ENCODE data around the gene CACNB4.
"Not testable (repeated sequence)": the region's sequence is repeated elsewhere in the genome, so short reads cannot be mapped to it uniquely, and the experiment has no call there.

Gene CACNB4

DNA sequence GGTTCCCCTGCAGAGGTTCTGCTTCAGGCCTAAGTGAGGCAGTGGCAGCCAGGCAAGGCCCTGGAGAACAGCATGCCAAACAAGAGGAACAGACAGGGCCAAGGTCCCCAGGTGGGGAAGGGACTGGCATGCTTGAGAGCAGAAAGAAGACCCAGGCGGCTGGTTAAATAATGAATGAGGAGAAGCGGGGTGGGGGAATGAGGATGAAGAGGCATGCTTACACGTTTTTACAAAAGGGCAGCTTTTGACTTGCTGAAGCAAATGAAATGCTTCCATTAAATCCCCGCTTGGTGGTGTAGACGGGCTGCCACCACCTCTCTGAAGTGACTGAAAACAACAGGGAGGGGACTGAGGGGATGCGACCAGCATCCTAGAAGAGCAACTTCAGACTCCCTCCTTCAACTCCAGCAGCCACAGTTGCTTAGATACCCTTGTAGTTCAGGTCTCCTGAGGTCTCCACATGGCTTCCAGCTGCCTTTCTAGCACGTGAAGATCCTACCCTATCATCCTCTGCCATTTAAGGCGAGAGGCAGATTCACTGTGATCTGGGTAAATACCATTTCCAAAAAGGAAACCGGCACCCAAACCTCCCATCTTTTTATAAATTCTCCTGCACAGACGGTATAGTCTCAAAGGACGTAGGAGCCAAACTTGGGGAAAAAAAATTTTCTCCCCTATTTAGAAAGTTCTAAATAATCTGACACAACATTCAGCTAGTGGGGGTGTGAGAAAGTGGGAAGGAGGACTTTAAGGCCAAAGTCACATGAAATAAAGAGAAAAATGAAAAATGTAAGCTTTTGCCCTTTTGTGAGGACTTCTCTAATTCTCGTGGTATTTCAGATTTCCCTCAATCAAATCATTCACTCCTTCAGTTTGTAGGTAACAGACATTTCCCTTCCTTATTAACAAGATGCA lies 65.6 kb downstream of the CACNB4 start:
- H3K36me3 ChIP-seq (ENCODE audit: insufficient read depth, low read length): no peaks in the 10 kb centered on the region
- H3K4me2 ChIP-seq (ENCODE audit: low read depth, low read length, poor library complexity, severe bottlenecking): no peak overlapping the region
- no peak overlapping the region for H3K4me3 ChIP-seq (ENCODE audit: low read length, poor library complexity, severe bottlenecking)
- H4K20me1 ChIP-seq (ENCODE audit: insufficient read depth, low read length, poor library complexity, severe bottlenecking): no peaks in the 10 kb centered on the region
- H3K4me1 ChIP-seq (ENCODE audit: insufficient read depth, low read length, poor library complexity, severe bottlenecking): peaks cover 4% of the 10 kb centered on the region
- H3K9me3 ChIP-seq (ENCODE audit: insufficient read depth, low read depth, low read length): no peaks in the 10 kb centered on the region
- no peaks in the 10 kb centered on the region for H3K9me2 ChIP-seq (replicated peaks; ENCODE audit: low read depth, low read length)
- H2AFZ ChIP-seq (ENCODE audit: low read length): no peak overlapping the region
- H3K27me3 ChIP-seq (ENCODE audit: insufficient read depth, low read length, poor library complexity, severe bottlenecking): no peaks in the 10 kb centered on the region
- no peaks in the 10 kb centered on the region for H3K79me2 ChIP-seq (ENCODE audit: insufficient read depth, low read length)
- H3F3A ChIP-seq (ENCODE audit: low read depth): no peaks in the 10 kb centered on the region
- no peak overlapping the region for H3K9ac ChIP-seq (ENCODE audit: low read depth, low read length, poor library complexity, severe bottlenecking)
- TF ChIP-seq, protein P1, sequence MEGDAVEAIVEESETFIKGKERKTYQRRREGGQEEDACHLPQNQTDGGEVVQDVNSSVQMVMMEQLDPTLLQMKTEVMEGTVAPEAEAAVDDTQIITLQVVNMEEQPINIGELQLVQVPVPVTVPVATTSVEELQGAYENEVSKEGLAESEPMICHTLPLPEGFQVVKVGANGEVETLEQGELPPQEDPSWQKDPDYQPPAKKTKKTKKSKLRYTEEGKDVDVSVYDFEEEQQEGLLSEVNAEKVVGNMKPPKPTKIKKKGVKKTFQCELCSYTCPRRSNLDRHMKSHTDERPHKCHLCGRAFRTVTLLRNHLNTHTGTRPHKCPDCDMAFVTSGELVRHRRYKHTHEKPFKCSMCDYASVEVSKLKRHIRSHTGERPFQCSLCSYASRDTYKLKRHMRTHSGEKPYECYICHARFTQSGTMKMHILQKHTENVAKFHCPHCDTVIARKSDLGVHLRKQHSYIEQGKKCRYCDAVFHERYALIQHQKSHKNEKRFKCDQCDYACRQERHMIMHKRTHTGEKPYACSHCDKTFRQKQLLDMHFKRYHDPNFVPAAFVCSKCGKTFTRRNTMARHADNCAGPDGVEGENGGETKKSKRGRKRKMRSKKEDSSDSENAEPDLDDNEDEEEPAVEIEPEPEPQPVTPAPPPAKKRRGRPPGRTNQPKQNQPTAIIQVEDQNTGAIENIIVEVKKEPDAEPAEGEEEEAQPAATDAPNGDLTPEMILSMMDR (conservative IDR thresholded peaks at IDR 0.05; ENCODE audit: low read length): no peak
- no peak for TF ChIP-seq EZH2phosphoT487 (IDR thresholded peaks at IDR 0.05; ENCODE audit: borderline replicate concordance)

DNA sequence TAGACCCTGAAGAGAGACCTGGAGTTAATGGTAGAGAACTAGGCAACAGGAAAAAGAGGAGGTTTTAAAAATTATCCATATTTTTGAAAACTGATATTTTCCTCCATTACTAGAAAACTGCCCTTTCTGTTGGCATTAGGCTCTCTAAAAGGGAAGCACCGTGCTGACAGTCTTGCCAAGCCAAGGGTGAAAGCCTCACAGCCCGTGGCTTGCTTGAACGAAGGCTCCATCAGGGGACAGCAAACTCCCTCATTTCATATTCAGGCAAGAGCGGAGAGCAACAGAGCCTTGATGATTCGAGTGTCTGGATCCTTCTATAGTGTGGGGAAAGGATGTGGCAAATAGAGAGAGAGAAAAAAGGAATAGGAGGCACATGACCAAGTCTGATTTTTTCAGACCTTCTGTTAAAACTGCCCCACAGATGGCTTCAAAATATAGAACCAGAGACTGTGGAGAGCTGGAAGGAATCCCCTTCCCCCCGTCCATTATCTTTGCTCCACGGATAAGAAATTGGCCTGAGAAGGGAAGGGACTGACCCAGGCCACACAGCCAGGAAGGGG lies 67.0 kb downstream of the CACNB4 start:
- TF ChIP-seq, protein P1 (conservative IDR thresholded peaks at IDR 0.05; ENCODE audit: low read length): no peak
- no peak for TF ChIP-seq EZH2phosphoT487 (IDR thresholded peaks at IDR 0.05; ENCODE audit: borderline replicate concordance)

DNA sequence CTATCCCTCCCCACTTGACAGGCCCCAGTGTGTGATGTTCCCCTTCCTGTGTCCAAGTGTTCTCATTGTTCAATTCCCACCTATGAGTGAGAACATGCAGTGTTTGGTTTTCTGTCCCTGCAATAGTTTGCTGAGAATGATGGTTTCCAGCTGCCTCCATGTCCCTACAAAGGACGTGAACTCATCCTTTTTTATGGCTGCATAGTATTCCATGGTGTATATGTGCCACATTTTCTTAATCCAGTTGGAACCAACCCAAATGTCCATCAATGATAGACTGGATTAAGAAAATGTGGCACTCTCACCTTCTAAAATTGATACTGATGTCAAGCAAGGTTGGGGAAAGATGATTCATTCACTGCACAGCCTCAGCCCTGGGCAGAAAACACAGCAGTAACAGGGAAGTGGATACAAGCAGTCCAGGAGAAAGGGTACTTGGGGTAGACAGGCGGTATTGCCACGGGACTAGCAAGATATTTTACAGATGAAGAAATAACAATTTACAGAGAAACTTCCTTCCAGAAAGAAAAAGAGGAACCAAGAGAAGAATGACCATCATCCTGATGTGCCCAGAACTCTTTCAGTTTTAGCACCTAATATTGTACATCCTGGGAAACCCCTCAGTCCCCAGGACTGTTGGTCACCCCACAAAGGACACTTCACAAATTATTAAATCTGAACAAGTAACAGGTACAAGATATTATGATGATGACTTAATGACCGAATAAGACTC lies 68.1 kb downstream of the CACNB4 start:
- not testable (repeated sequence) for H3K9me2 ChIP-seq (replicated peaks; ENCODE audit: low read depth, low read length)

More for the DNA sequence above, 67.0 kb downstream of the CACNB4 start:
- no peaks in the 10 kb centered on the region for H3K36me3 ChIP-seq (ENCODE audit: insufficient read depth, low read length)
- no peaks in the 10 kb centered on the region for H3K79me2 ChIP-seq (ENCODE audit: insufficient read depth, low read length)
- H3K9ac ChIP-seq (ENCODE audit: low read depth, low read length, poor library complexity, severe bottlenecking): no peak overlapping the region
- H3K27me3 ChIP-seq (ENCODE audit: insufficient read depth, low read length, poor library complexity, severe bottlenecking): no peaks in the 10 kb centered on the region
- H3F3A ChIP-seq (ENCODE audit: low read depth): no peaks in the 10 kb centered on the region
- no peak overlapping the region for H3K4me2 ChIP-seq (ENCODE audit: low read depth, low read length, poor library complexity, severe bottlenecking)
- H3K4me3 ChIP-seq (ENCODE audit: low read length, poor library complexity, severe bottlenecking): no peak overlapping the region
- H3K9me3 ChIP-seq (ENCODE audit: insufficient read depth, low read depth, low read length): no peaks in the 10 kb centered on the region
- H3K9me2 ChIP-seq (replicated peaks; ENCODE audit: low read depth, low read length): no peaks in the 10 kb centered on the region
- H4K20me1 ChIP-seq (ENCODE audit: insufficient read depth, low read length, poor library complexity, severe bottlenecking): no peaks in the 10 kb centered on the region
- H3K4me1 ChIP-seq (ENCODE audit: insufficient read depth, low read length, poor library complexity, severe bottlenecking): no peaks in the 10 kb centered on the region
- H2AFZ ChIP-seq (ENCODE audit: low read length): no peak overlapping the region

More for the DNA sequence above, 68.1 kb downstream of the CACNB4 start:
- not testable (repeated sequence) for H3K4me3 ChIP-seq (ENCODE audit: low read length, poor library complexity, severe bottlenecking); H3F3A ChIP-seq (ENCODE audit: low read depth); H3K9me3 ChIP-seq (ENCODE audit: insufficient read depth, low read depth, low read length); H2AFZ ChIP-seq (ENCODE audit: low read length); H3K9ac ChIP-seq (ENCODE audit: low read depth, low read length, poor library complexity, severe bottlenecking); H3K79me2 ChIP-seq (ENCODE audit: insufficient read depth, low read length); H3K36me3 ChIP-seq (ENCODE audit: insufficient read depth, low read length); H4K20me1 ChIP-seq (ENCODE audit: insufficient read depth, low read length, poor library complexity, severe bottlenecking); H3K4me1 ChIP-seq (ENCODE audit: insufficient read depth, low read length, poor library complexity, severe bottlenecking); H3K27me3 ChIP-seq (ENCODE audit: insufficient read depth, low read length, poor library complexity, severe bottlenecking); H3K4me2 ChIP-seq (ENCODE audit: low read depth, low read length, poor library complexity, severe bottlenecking)

Data from Loucy (cell line).